GM18909 (cell line): ENCODE measurements around the gene AMPD1.

ENCODE experiments used
- ATAC-seq: cut with Tn5 transposase; IDR thresholded peaks from one replicate; pipeline ENCODE4 v1.9.1; 2021; ENCODE audit warnings: mild to moderate bottlenecking; ENCODE audit not compliant: unreplicated experiment, poor library complexity

AMPD1 gene

DNA sequence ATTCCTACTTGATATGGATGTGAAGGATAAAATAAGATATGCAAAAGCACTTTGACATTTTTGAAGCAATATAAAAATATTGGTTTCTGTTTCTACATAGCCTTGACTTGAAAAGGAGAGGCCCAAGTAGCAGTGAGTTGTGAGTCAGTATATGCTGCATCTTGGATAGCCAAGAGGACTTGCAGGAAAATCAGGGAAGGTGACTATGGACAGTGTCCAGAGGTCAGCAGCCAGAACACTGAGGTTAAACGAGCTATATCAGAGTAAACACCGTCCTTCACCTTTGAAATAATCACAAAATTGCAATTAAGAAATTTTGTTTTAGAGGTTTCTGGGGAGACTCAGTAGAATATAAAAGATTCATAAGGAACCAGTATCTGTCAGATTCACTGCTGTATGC is 6.6 kb upstream of the AMPD1 start:
- no peak for ATAC-seq

DNA sequence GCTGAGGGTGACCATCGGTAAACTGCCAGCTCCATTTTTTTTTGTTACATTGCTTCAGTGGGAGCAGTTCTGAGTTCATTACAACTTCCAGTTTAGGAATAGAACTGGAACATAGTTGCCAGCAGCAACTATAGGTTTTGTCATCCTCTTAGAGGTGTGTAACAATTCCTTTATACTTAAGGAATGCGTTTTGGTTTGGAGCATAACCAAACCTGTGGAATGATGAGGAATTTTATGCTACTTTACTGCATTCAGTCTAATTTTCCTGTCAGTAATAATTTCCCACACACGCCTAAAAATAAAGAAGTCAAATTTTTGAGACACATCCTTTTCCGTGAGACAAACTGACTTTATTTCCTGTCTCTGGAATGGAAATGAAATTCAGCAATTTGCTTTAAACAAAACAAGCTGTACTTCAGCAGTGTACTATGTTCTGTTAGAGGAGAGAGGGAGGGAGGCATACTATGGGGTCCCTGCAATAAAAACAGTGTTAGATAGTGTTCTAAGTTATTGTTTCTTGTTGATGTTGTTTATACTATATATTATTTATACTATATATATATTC is 4.8 kb upstream of the AMPD1 start:
- ATAC-seq, result no peak

DNA sequence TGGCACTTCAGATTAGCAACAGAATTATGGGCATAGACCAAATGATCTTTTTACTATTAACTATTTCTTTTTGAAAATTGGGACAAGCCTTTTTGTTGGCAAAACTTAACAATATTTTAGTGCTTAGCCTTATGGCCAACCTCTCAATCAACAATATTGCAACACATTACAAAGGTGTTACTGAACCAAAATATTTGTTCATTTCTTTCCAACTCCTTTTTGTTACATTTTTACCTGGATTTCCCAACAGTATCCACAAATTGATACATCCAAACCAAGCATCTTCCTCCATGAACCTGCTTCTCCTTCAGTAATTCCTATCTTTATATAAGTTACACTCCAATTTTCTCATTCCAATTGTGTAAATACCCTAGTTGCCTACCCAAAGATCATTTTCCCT is 1.5 kb upstream of the AMPD1 start:
- ATAC-seq, result no peak

DNA sequence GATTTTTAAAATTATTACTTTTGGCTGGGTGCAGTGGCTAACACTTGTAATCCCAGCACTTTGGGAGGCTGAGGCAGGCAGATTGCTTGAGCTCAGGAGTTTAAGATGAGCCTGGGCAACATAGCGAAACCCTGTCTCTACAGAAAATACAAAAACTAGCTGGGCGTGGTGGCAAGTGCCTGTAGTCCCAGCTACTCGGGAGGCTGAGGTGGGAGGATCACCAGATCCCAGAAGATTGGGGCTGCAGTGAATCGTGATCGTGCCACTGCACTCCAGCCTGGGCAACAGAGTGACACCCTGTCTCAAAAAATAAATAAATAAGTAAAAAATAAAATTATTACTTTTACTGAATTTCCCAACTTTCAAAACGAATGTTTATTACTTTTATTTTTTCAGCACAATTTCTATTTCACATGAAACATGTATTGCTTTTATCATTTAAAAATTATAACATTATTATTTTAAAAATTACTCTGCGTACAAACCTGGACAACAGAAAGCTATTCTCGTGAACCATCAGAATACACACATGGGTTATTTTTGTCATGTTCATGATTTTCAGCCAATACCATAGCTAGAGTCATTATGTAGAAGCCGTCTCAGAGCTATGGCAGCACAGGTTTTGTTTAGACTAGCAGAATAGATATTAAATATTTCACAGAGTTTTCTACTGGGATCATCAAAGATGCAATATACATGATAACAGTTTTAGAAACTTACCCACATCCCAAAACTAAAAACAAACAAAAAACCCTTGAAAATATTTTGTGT is 621 bp downstream of the AMPD1 start:
- no peak for ATAC-seq

DNA sequence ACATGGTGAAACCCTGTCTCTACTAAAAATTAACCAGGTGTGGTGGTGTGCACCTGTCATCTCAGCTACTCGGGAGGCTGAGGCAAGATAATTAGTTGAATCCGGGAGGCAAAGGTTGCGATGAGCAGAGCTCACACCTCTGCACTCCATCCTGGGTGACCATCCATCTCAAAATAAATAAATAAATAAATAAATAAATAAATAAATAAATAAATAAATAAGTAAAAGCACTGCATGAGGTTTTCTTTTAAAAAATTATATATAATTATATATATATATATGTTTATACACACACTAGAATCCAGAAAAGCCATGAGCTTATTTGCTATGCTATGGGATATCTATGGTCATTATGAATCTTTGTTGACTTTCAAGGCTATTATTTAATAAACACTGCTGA is 2.4 kb downstream of the AMPD1 start:
- ATAC-seq, result no peak

DNA sequence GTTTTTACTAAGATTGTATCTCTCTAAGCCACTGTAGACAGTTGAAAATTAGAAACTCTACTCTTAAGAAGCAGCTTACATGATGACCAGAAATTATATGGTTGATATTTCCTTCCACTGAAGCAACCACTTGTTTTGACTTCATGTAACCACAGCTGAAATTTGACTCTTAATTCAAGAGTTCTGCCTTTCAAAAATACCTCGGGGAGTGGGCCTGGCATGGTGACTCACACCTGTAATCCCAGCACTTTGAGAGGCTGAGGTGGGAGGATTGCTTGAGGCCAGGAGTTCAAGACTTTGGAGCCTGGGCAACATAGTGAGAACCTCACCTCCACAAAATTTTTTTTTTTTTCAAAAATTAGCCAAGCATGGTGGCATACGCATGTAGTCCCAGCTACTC is 4.3 kb downstream of the AMPD1 start:
- ATAC-seq, result no peak

DNA sequence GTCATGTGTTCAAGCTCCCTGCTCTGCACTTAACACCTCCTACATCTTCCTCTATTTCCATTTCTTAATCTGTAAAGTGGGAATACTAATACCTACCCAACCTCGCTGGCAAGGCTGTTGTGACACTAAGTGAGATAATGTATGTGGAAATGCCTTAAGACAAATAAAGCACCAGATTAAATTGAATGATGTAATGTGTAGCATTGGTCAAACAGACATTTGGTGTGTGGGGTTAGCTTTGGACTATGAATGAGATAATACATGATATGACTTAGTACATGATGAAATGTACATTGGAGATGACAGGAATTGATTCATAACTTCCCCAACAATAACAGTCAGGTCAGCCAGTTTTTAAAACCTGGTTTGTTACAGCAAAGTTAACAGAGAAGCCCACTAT is 5.2 kb downstream of the AMPD1 start:
- ATAC-seq, result no peak

DNA sequence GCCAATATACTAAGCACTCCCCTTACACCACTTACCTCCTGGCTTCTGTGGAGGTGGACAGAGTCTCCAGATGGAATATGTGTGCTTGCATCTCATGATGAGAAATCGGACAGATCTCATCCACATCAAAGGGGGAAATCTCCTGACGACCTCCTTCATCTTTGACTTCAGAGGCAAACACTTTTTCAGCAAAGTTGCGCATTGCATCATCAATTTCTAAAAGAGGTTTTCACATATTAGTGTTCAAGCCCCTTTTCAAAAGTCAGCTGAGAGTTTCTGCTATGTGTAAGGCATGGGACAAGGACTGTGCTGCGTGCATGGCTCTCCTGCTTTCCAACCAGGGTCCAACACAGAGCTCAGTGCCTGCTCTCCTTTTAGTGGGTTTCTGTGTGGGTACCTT is 6.8 kb downstream of the AMPD1 start:
- ATAC-seq, result no peak

DNA sequence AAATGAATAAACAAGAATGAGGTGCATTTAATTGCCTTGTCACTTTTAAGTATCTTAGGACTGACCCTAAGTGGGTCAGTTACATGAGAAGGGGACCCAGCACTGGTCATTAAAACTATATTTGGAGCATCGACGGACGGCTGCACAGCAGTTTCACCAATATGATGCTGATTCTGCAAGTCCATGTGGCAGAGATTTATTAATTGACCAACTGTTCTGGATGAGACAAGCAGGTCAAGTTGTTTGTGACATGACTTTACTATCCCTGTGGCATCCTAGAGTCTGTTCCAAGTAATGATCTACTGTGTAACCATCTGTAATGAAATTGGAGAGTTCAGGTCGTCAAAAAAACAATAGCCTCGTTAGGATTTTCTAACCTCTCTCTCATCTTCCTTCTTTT is 9.5 kb downstream of the AMPD1 start:
- no peak for ATAC-seq

DNA sequence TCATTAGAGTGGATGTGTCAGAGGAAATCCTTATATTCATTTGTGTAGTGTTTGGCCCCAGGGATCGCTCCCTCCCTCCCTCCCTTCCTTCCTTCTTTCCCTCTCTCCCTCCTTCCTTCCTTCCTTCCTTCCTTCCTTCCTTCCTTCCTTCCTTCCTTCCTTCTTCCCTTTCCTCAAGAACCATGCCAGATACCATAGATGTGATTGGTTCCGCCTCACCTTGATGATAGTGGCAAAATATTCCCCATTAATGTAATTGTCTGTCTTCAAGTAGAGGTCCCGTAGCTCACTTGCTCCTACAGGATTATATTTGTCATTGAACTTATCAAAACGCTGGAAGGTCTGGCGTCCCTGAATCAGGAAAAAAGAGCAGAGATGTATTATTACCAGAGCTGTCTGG is 17.7 kb downstream of the AMPD1 start:
- no peak for ATAC-seq

DNA sequence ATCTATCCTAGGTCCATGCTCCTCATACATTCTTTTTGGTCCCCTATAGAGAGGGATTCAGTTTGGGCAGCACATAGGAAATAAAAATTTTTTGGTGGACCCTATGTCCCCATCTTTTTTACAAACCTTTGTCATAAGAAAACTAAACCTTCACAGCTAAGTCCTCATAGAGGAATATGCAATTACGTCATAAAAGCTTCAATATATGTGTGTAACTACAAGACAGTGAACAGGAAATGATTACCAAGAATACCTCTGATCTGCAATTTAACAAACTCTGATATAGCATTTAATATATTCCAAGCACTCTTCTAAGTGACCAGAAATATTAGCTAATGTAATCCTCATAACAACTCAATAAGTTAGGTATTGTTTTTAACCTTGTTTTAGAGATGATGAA is 19.2 kb downstream of the AMPD1 start:
- no peak for ATAC-seq

DNA sequence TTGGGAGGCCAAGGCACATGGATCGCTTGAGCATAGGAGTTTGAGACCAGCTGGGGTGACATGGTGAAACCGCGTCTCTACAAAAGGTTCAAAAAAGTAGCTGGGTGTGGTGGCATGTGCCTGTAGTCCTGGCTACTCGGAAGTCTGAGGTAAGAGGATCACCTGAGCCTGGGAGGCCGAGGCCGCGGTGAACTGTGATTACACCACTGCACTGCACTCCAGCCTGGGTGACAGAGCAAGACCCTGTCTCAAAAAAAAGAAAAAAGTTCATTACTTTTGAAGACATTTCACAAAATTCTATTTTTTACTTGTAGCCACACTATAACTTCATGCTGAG is 23.4 kb downstream of the AMPD1 start:
- no peak for ATAC-seq

DNA sequence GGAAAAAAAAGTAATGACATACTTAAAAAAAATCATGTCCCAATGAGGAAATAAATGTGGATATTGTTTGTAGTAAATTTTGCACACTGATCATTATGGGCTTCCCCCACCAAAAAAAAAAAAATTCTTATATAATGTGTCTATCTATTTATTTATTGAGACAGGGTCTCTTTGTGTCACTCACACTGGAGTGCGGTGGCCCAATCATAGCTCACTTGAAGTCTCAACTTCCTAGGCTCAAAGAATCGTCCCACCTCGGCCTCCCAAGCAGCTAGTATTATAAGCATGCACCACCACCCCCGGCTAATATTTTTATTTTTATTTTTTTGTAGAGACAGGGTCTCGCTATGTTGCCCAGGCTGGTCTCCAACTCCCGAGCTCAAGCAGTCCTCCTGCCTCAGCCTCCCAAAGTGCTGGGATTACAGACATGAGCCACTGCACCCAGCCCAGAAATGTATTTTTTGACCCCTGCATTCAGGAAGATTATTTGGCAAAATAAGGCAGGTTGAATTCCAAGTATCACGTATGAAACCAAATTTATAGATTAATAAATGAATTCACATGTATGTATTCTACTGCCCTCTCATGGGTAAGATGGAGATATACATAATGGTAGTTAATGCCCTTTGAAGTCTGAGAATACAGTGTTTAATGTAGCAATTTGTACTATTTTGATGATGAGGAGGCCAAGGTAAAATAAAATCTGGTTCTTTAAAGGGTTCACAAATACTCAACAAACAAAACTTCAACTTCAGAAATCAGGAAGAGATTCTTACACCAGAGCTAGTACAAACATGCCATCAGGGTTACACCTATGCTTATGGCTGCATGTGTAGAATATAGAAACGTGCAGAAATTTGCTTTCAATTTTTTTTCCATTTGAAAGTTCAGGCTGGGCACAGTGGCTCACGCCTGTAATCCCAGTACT is 24.1 kb downstream of the AMPD1 start:
- no peak for ATAC-seq

DNA sequence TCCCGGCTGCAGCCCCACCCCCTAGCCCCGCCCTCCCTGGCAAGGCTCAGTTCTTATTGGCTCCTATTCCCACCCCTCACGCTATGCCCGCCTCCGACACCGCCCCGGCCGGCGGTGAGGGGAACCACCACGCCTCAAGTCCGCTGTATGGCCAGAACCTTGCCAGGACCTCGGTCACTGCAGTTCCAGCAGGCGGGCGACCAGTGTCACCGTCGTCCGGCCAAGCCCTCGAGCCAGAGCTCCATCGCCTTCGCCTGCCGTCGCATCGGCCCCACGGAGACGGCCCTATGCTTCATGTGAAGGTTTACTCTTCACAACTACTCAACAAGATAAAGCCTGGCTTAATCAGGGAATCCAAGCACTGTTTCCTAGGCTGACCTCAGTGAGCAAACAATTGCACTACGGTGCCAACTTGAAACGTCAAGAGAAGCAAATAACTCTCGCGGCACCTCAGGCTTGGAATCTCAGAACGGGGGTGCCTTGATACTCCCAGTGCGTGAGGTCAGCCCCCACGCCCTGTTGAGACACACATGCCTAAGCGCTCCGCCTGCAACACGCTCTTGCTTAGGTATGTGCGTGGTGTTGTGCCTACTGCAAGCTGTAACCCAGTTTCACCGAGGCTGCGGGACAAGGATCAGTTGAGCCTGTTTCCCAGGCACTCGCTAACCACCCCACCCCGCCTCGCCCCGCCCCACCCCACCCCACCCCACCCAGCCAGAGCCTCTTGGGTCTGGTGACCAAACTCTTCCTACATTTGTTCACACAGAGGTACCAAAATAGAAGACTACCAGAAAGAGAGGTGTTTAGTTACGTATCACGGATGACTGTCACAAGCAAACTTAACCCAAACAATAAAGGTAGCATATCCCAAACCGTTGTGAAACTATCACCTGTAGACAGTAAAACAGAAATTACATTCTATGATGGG is 25.0 kb downstream of the AMPD1 start:
- peak; percentile 98 for ATAC-seq

DNA sequence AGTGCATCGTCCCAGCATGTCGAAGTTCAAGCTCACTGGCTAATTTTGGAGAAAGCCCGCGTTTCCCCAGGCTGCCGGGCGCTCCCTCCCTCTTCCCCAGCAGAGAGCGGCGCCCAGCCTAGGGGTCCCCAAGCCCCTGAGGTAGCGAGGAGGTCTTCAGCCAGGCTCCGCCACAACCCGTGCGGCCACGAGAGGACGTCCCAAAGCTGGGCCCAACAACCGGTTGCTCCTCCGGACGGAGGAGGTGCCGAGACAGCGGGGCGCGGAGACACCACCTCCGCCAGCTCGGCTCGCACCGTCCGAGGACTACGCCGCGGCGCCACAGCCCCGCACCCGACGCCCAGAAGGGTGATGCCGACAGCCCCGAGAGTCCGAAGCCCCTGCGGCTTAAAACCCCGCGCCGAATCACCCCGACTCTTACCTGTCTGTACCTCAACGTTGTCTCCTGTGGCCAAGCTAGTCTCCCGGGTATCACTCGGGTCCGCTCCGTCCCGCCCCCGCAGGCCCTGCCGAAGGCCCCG is 25.7 kb downstream of the AMPD1 start, which contains the start of gene DENND2C:
Gene DENND2C (minus strand): TSS at position 488 of the 521 bp plus-strand sequence. CDS start 44,065 bp downstream, outside the sequence.
- ATAC-seq, result peak; percentile 67

DNA sequence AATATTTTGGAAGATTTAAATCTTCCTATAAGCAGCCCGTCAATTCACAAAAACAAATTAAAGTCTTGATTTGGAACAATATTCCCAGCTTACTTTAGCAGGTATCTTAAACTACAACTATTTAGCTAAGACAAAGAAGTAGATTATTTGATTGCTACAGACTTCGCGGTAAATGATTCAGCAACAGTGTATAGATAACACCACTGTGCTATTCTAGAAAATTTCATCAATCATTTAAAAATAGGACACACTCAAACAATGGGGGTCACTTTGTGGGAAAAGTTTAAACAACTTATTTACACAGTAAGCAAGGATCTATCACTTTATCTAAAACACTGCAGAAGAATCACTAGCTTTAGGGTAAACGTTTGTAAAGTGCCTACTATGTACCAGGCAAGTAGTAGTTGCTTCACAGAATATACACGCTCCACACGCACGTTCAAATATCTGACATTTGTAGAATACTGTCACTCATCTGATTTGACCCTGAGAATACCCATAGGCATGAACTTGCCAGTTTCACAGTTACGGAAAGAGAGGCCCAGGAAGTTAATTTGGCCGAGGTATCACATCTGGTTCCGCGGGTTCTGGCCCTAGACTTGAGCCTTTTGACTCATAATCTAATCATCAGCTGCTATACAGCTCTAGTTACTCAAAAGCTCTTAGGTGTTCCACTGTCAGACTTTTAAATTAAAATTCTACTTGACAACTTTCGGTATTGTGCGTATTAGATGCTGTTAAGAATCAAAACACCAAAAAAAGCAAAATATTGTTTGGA is 26.4 kb downstream of the AMPD1 start:
- no peak for ATAC-seq

DNA sequence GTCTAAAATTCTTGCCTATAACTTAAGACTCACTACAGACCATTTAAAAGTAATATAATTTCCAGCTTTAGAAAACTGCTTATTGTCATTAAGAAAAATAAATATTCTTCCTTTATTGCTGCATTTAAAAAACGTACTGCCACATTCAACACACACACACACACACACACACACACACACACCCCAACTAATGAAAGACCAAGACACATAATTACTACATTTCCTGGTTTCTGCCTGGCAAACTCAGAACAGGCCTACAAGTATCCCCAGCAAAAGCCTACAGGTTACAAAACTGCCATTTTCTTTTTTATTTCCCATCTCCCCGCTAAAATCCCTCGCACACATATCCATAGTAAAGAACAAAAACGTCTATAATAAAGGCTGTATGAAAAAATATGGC is 27.0 kb downstream of the AMPD1 start:
- ATAC-seq, result no peak

DNA sequence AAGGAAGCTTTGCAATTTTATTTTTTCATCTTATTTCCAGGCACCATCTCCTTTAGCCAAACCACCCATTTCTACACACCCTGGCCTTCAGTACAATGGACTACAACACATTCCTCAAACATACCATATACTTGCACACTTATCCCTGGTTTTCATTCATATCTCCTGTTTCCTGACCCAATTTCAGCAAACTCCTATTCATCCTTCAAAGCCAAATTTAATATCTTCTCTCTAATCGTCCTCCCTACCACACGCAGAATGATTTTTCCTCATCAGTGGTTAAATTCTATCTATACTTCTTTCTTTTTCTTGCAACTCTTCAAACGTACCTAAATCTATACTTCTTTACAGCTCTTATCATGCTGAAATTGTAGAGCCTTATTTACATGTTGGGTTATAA is 28.4 kb downstream of the AMPD1 start:
- no peak for ATAC-seq

DNA sequence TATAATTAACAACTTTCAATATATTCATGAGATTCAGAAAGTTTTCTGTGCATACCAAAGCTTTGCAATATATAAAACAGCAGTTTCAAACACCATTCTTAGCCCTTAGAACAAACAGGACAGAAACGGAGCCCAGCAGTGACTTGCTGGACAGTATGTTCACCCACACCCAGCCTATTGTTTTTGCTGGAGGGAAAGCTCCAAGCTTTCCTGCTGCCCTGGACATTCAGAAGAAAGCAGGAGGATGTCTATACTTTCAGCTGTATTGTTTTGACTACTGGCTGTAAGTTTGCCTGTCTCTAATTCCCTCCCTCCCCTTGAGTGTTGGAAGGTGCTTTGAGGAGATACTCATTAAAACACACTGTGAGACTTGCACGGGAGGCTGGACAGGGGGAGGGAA is 35.1 kb downstream of the AMPD1 start:
- no peak for ATAC-seq
